Upper lobe of left lung (tissue), 6 donors: Measurements from ENCODE around the gene FAF1. TPM values are rescaled to one million over a fixed set of nuclear protein-coding genes. Genes with fewer than 3 reads are reported as not detected.

Experiments used
- ATAC-seq, 2 donors: fragments of 200-7000 bp; cut with Tn5 transposase; one replicate each; pipeline ENCODE4 v1.9.1; 2022; ENCODE audit warnings: mild to moderate bottlenecking in 2 of 2, moderate library complexity in 2 of 2; ENCODE audit not compliant: low FRiP score in 2 of 2
- DNase-seq, 2 donors: peaks; one replicate each; pipeline ENCODE4 v3.0.0-alpha.2; 2019 to 2020
- H3K27ac ChIP-seq, 4 donors: fragments of 200-600 bp; sonication (generic); one replicate each; pipeline ENCODE4 v1.5.1; 2016 to 2019
- H3K27me3 ChIP-seq, 4 donors: fragments of 200-600 bp; sonication (generic); one replicate each; pipeline ENCODE4 v1.5.1; 2017 to 2019
- H3K36me3 ChIP-seq, 4 donors: fragments of 200-600 bp; sonication (generic); one replicate each; pipeline ENCODE4 v1.5.1; 2016 to 2019
- H3K4me1 ChIP-seq, 4 donors: fragments of 200-600 bp; sonication (generic); one replicate each; pipeline ENCODE4 v1.5.1; 2018 to 2019
- H3K4me3 ChIP-seq, 4 donors: fragments of 200-600 bp; sonication (generic); one replicate each; pipeline ENCODE4 v1.5.1; 2017 to 2019; ENCODE audit warnings: mild to moderate bottlenecking in 2 of 4, moderate library complexity in 1 of 4
- H3K9me3 ChIP-seq, 4 donors: fragments of 200-600 bp; sonication (generic); one replicate each; pipeline ENCODE4 v1.5.1; 2018 to 2019
- EP300 ChIP-seq, 4 donors: sonication (generic); formaldehyde crosslinking; IDR thresholded peaks; one replicate each; pipeline ENCODE4 v1.5.1; 2017; ENCODE audit warnings: antibody characterized with exemption in 4 of 4, control low read depth in 2 of 4
- POLR2A ChIP-seq, 4 donors: fragments of 450-650 bp; IDR thresholded peaks; one replicate each; pipeline ENCODE4 v1.5.1; 2016 to 2017; ENCODE audit warnings: antibody characterized with exemption in 4 of 4, mild to moderate bottlenecking in 2 of 4
- POLR2AphosphoS5 ChIP-seq, 2 donors: sonication (generic); formaldehyde crosslinking; IDR thresholded peaks; one replicate each; pipeline ENCODE4 v1.5.1; 2017; ENCODE audit warnings: antibody characterized with exemption in 2 of 2
- WGBS, 2 donors: methylation state at CpG; one replicate each; pipeline ENCODE4 v1.1.5; 2017 to 2018; 5-methylcytosine and 5-hydroxymethylcytosine counted together
- total RNA-seq, 6 donors: library from RNA; depleted of rRNA in 4 of 6; stranded (reverse); fragments of >200 nt in 4 of 6; gene quantifications; one replicate each; pipeline versions ENCODE4 v1.1.0 to v1.2.1, GENCODE V29; 2016 to 2021
- TF ChIP-seq, protein P1 (sequence below), 6 experiments: fragments of 450-650 bp in 4 of 6; fragments of 200-600 bp in 2 of 6; sonication (generic) in 2 of 6; IDR thresholded peaks; one replicate each; pipeline ENCODE4 v1.5.1; 2016 to 2019; ENCODE audit warnings: antibody characterized with exemption in 6 of 6
- donor health status: DM: no; HTN: no; CAD: no; lungs with moderate emphysema.
- donor health status: DM: no; HTN: yes; CAD: no; lungs with severe emphysema.

Gene FAF1
- total RNA-seq, 6 donors from 2014 or later: 30.2 to 52.3 (median 35.0) TPM

GRCh38 chr1:50430010-50430405, 530.1 kb downstream of the FAF1 start:
- ATAC-seq (no peak), DNase-seq (no peak)
- TF ChIP-seq POLR2A (IDR thresholded peaks at IDR 0.05) (no peak), EP300 (IDR thresholded peaks at IDR 0.05) (no peak), POLR2AphosphoS5 (IDR thresholded peaks at IDR 0.05) (no peak)
- TF ChIP-seq, protein P1, sequence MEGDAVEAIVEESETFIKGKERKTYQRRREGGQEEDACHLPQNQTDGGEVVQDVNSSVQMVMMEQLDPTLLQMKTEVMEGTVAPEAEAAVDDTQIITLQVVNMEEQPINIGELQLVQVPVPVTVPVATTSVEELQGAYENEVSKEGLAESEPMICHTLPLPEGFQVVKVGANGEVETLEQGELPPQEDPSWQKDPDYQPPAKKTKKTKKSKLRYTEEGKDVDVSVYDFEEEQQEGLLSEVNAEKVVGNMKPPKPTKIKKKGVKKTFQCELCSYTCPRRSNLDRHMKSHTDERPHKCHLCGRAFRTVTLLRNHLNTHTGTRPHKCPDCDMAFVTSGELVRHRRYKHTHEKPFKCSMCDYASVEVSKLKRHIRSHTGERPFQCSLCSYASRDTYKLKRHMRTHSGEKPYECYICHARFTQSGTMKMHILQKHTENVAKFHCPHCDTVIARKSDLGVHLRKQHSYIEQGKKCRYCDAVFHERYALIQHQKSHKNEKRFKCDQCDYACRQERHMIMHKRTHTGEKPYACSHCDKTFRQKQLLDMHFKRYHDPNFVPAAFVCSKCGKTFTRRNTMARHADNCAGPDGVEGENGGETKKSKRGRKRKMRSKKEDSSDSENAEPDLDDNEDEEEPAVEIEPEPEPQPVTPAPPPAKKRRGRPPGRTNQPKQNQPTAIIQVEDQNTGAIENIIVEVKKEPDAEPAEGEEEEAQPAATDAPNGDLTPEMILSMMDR (IDR thresholded peaks at IDR 0.05): no peak
- H3K4me1 ChIP-seq: peaks cover 15 to 29% (median 17%) of the 10 kb centered on the region in 4 donors
- H3K9me3 ChIP-seq: no peaks in the 10 kb centered on the region
- no peak overlapping the region for H3K4me3 ChIP-seq
- no peak overlapping the region for H3K27ac ChIP-seq
- 15 to 22% methylated on average over 5 of the region's 5 CpGs for WGBS, 2 donors
- H3K27me3 ChIP-seq: peaks cover 5 to 61% (median 40%) of the 10 kb centered on the region in 4 donors
- H3K36me3 ChIP-seq: no peaks in the 10 kb centered on the region

GRCh38 chr1:50427818-50428779, 532.0 kb downstream of the FAF1 start:
- H3K4me3 ChIP-seq: no peak overlapping the region
- H3K27me3 ChIP-seq: peaks cover 8 to 80% (median 54%) of the 10 kb centered on the region in 4 donors
- no peak overlapping the region for H3K27ac ChIP-seq
- peaks cover 34 to 48% (median 35%) of the 10 kb centered on the region in 4 donors for H3K4me1 ChIP-seq
- no peak for TF ChIP-seq POLR2AphosphoS5 (IDR thresholded peaks at IDR 0.05)
- TF ChIP-seq POLR2A (IDR thresholded peaks at IDR 0.05): no peak
- TF ChIP-seq EP300 (IDR thresholded peaks at IDR 0.05): no peak
- TF ChIP-seq, protein P1 (IDR thresholded peaks at IDR 0.05): no peak
- ATAC-seq (no peak), DNase-seq (peak in 1 of 2 donors; percentile 65)
- H3K36me3 ChIP-seq: no peaks in the 10 kb centered on the region
- 6 to 12% methylated on average over 19 to 34 of the region's 35 CpGs for WGBS, 2 donors
- H3K9me3 ChIP-seq: no peaks in the 10 kb centered on the region

DNA sequence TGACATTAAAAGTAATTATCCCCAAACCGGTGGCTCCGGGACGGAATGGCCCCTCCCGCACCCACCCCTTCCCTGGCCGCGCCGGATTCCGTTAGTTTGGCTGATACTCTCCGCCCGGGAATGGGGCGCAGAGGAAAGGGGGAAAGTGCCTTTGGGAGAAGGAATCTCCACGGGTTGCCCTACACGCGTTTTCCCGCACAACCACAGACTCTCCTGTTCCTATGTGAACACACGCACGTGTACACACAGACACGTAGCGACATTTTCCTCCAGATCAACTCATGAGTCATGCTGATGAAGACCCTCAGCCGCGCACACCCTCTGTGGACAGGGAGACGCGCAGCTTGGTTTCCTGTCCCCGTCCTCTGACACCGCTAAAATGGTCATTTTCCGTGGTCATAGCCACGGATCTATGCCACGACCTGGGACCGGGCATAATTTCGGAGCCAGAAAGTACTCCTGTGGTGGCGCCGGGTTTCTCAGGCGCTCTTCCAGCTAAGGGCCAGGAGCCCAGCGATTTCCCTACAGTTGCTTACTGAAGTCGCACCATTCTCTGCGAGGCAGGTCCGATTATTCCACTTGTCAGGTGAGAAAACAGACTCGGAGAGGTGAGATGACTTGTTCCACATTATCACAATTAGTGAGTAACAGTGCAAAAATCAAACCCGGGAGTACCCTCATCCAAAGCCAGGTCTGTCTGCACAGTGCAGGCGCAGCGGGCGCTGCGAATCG, 532.8 kb downstream of the FAF1 start:
- peaks cover 8 to 89% (median 58%) of the 10 kb centered on the region in 4 donors for H3K27me3 ChIP-seq
- DNase-seq (no peak), ATAC-seq (no peak)

GRCh38 chr1:50426702-50427085, 533.4 kb downstream of the FAF1 start:
- DNase-seq (peak in 1 of 2 donors; percentile 73), ATAC-seq (no peak)
- H3K4me3 ChIP-seq: no peak overlapping the region
- WGBS, 2 donors: 5% methylated on average over 8 to 28 of the region's 28 CpGs
- H3K9me3 ChIP-seq: no peaks in the 10 kb centered on the region
- TF ChIP-seq, protein P1 (IDR thresholded peaks at IDR 0.05): no peak
- TF ChIP-seq EP300 (IDR thresholded peaks at IDR 0.05) (no peak), POLR2A (IDR thresholded peaks at IDR 0.05) (no peak), POLR2AphosphoS5 (IDR thresholded peaks at IDR 0.05) (no peak)
- peaks cover 8 to 90% (median 60%) of the 10 kb centered on the region in 4 donors for H3K27me3 ChIP-seq
- no peak overlapping the region for H3K27ac ChIP-seq
- peaks cover 40 to 59% (median 45%) of the 10 kb centered on the region in 4 donors for H3K4me1 ChIP-seq
- H3K36me3 ChIP-seq: no peaks in the 10 kb centered on the region

More for the DNA sequence above, 532.8 kb downstream of the FAF1 start:
- Histone ChIP-seq H3K36me3 (no peaks in the 10 kb centered on the region), H3K4me1 (peaks cover 40 to 56% (median 43%) of the 10 kb centered on the region in 4 donors), H3K4me3 (no peak overlapping the region), H3K9me3 (no peaks in the 10 kb centered on the region), H3K27ac (no peak overlapping the region)
- TF ChIP-seq POLR2A (IDR thresholded peaks at IDR 0.05) (no peak), POLR2AphosphoS5 (IDR thresholded peaks at IDR 0.05) (no peak), EP300 (IDR thresholded peaks at IDR 0.05) (no peak)
- TF ChIP-seq, protein P1 (IDR thresholded peaks at IDR 0.05): no peak
- 4 to 7% methylated on average over 31 to 41 of the region's 44 CpGs for WGBS, 2 donors
